Right lung (tissue), 5 donors: ENCODE data around the gene CDC14A. TPM values are rescaled to one million over a fixed set of nuclear protein-coding genes. Genes with fewer than 3 reads are reported as not detected.
"Not testable (repeated sequence)": the region's sequence is repeated elsewhere in the genome, so short reads cannot be mapped to it uniquely, and the experiment has no call there.

Experiments
- DNase-seq, 2 donors: peaks; one replicate each; pipeline ENCODE4 v3.0.0-alpha.2; 2013
- polyA plus RNA-seq, 5 donors: library from polyadenylated mRNA; unstranded; fragments of 120-200 nt; gene quantifications; one replicate each; pipeline versions ENCODE4 v1.2.1 to v1.2.3, GENCODE V29; 2013; ENCODE audit warnings: inconsistent platforms in 1 of 5, low replicate concordance in 1 of 5; ENCODE audit not compliant: insufficient read length in 5 of 5, insufficient read depth in 1 of 5

CDC14A gene
- polyA plus RNA-seq, 5 donors = 11.6 to 16.4 (median 14.6) TPM

DNA sequence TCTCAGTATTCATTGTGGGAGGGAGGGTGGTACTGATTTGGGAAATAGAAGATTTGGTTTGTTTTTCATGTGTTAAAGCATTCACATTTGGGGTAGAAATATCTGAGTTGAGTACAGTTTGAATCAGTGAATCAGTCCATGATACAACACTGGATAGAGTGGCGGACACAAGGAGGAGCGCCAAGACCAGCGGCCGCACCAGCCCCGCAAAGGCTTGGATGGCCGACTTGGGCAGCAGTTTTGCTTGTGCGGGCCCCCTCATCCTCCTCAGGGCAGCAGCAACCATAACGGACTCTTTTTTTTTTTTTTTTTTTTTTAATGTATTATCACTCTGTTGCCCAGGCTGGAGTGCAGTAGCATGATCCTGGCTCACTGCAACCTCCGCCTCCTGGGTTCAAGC is 20.0 kb upstream of the CDC14A start:
- DNase-seq = no peak

GRCh38 chr1:100335436-100335835 is 16.9 kb upstream of the CDC14A start:
- no peak for DNase-seq

- DNase-seq = not testable (repeated sequence)
Measured at GRCh38 chr1:100337878-100338277, 14.4 kb upstream of the CDC14A start.

- DNase-seq = not testable (repeated sequence)
Measured at GRCh38 chr1:100339735-100340134, 12.6 kb upstream of the CDC14A start.

- DNase-seq = no peak
Measured at GRCh38 chr1:100340494-100340893, 11.8 kb upstream of the CDC14A start.

DNA sequence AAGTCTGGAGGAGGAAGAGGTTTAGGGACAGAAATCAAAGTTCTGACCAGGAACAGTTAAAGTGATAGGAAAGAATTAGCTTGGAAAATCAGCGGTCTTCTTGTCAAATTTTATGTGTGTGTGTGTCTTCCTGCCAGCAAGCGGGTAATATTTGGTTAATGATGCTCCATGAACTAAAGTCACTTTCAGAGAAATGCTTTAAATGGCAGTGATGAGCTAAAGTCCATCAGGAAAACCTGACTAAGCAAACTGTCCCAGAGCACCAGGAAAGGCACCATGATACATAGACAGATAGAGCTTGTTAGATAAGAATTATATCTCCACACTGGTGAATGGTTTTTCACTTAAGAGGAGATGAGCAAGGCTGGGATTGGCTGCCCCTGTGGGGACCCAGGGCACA is 10.0 kb upstream of the CDC14A start:
- no peak for DNase-seq

- DNase-seq = no peak
Measured at GRCh38 chr1:100343897-100344296, 8.4 kb upstream of the CDC14A start.

GRCh38 chr1:100344774-100345173 is 7.5 kb upstream of the CDC14A start:
- DNase-seq = no peak

DNA sequence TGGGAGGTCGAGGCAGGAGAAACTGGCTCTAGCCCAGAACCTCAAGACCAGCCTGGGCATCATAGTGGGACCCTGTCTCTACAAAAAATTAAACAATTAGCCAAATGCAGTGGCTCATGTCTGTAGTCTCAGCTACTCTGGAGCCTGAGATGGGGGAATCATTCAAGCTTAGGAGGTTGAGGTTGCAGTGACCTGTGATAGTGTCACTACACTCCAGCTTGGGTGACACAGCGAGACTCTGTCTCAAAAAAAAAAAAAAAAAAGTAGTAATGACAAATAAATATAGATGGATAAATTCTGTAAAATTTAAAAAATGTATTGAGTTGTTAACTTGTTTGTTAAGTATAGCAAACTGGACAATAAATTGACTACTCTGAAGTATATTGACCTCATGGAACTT is 5.9 kb upstream of the CDC14A start:
- no peak for DNase-seq

GRCh38 chr1:100347009-100347966 is 5.0 kb upstream of the CDC14A start:
- DNase-seq = no peak

DNA sequence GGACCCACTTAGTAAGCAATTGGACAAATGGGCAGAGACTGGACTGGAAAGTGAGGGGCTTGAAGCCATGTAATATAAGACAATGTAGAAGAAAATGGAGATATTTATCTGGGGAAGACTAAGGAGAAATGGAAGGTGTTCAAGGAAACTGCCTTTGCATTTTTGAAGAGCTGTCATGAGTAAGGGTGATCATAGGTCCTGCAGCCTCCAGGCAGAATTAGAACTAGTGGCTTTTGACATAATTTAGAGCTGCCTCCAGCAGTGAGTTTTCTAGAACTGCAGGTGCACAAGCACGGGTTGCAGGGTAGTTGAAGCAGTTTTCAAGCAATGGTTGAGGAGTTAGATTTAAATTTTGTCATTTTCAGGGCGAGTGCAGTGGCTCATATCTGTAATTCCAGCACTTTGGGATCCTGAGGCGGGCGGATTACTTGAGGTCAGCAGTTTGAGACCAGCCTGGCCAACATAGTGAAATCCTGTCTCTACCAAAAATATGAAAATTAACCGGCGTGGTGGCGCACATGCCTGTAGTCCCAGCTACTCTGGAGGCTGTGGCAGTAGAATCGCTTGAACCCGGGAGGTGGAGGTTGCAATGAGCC is 3.7 kb upstream of the CDC14A start:
- DNase-seq = no peak

GRCh38 chr1:100349246-100349645 is 3.1 kb upstream of the CDC14A start:
- no peak for DNase-seq

- no peak for DNase-seq
Measured at GRCh38 chr1:100350787-100351094, 1.6 kb upstream of the CDC14A start.

DNA sequence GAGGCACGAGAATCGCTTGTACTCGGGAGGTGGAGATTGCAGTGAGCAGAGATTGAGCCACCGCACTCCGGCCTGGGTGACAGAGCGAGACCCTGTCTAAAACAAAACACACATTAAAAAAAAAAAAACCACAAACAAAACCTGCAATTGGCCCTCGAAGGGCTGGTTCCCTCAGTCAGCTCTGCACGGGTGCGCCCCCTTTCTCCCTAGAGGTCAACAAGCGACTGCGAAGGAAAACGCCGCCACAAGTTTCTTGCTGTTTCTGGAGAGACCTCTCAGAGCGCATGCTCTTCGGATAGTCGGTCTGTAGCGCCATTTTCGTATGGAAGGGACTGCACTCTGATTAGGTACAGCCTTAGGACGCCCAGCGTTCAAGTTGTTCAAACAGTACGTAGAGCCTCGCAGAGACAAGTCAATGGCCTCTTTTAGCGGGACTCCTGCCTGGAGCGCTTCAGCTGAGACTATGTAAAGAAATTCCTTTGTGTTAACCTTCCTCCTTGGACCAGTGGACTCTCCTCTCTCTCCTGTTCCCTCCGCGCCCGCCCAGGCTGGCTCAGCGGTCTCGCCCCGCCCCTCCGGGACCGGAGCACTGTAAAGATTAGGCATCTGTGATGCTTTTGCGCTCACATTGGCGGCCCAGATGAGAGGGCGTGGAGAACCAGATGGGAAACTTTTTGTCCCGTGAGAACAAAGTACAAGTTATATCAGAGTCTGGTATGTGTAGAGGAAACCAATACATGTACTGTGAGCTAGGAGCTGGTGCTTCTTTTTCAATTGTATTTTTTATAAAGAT is 1.0 kb upstream of the CDC14A start:
- peak; percentile 92 to 95 for DNase-seq

- DNase-seq = peak in 1 of 2 donors; percentile 59
Measured at GRCh38 chr1:100353071-100353801, 930 bp downstream of the CDC14A start.

GRCh38 chr1:100353988-100354387 is 1.7 kb downstream of the CDC14A start:
- no peak for DNase-seq

- peak; percentile 48 to 49 for DNase-seq
Measured at GRCh38 chr1:100354971-100355394, 2.7 kb downstream of the CDC14A start.

- no peak for DNase-seq
Measured at GRCh38 chr1:100358210-100358609, 5.9 kb downstream of the CDC14A start.

GRCh38 chr1:100359139-100359538 is 6.8 kb downstream of the CDC14A start:
- DNase-seq = no peak

GRCh38 chr1:100360790-100361510 is 8.6 kb downstream of the CDC14A start:
- DNase-seq = peak in 1 of 2 donors; percentile 27

- no peak for DNase-seq
Measured at GRCh38 chr1:100361511-100362089, 9.3 kb downstream of the CDC14A start.
